HCT116 (cell line): ENCODE results near the gene MYOG. TPM values are rescaled to one million over a fixed set of nuclear protein-coding genes. Genes with fewer than 3 reads are reported as not detected.

ENCODE experiments used
- ATAC-seq: fragments of 200-7000 bp; cut with Tn5 transposase; 2 replicates; pipeline ENCODE4 v1.9.1; 2020; ENCODE audit warnings: mild to moderate bottlenecking, moderate library complexity
- BruUV-seq: library from RNA; stranded (reverse); fragments of 400-500 nt; replicated peaks from 2 replicates; lab custom pipeline; 2021; lab: Mats Ljungman, UMichigan
- CTCF ChIA-PET: fragments of 300-600 bp; sonication (Branson Sonifier 250); formaldehyde crosslinking; loops from one replicate; lab custom pipeline; 2021; ENCODE audit warnings: antibody characterized with exemption; lab: Charles Lee
- POLR2A ChIA-PET: fragments of 300-600, 350-600 bp; sonication (Branson Sonifier 250); formaldehyde crosslinking; loops from one replicate; lab custom pipeline; 2021; ENCODE audit warnings: antibody characterized with exemption; lab: Charles Lee
- RAD21 ChIA-PET, 2 experiments: fragments of 300-600 bp; sonication (Branson Sonifier 250); formaldehyde crosslinking; loops; one replicate each; lab custom pipeline; 2023; ENCODE audit warnings: low total read pairs in 2 of 2; ENCODE audit not compliant: uncharacterized antibody in 2 of 2, unreplicated experiment in 2 of 2, low non-redundant PET in 1 of 2; lab: Charles Lee
- DNase-seq: peaks from one replicate; pipeline ENCODE4 v3.0.0-alpha.2; 2010; ENCODE audit warnings: low read depth, low spot score
- H2AFZ ChIP-seq: fragments of 200-600 bp; shearing (Covaris generic), sonication (generic); 2 replicates; pipeline ENCODE4 v1.6.1; 2017; ENCODE audit warnings: low read depth, mixed run types, mixed read lengths, antibody characterized with exemption, low read length; ENCODE audit not compliant: poor library complexity, severe bottlenecking
- H3K27ac ChIP-seq: 2 replicates; pipeline ENCODE4 v1.5.1; 2012; ENCODE audit warnings: low read depth, low read length
- H3K27me3 ChIP-seq: fragments of 200-600 bp; sonication (generic); 2 replicates; pipeline ENCODE4 v1.6.1; 2016; ENCODE audit warnings: mixed run types, low read length, mixed read lengths; ENCODE audit not compliant: insufficient read depth
- H3K36me3 ChIP-seq, 2 experiments: fragments of 200-500 bp in 1 of 2; fragments of 200-600 bp in 1 of 2; sonication (Bioruptor generic) in 1 of 2; sonication (generic) in 1 of 2; 2 replicates each; pipeline versions ENCODE4 v1.5.1 to v1.6.1; 2014 to 2016; ENCODE audit warnings: low read length in 2 of 2, inconsistent platforms in 1 of 2, mixed read lengths in 1 of 2, mixed run types in 1 of 2; ENCODE audit not compliant: insufficient read depth in 2 of 2, control insufficient read depth in 1 of 2
- H3K4me1 ChIP-seq, 2 experiments: fragments of 200-600 bp in 1 of 2; sonication (generic) in 1 of 2; 2 replicates each; pipeline versions ENCODE4 v1.5.1 to v1.6.1; 2012 to 2017; ENCODE audit warnings: low read length in 2 of 2, inconsistent platforms in 1 of 2, mild to moderate bottlenecking in 1 of 2, mixed read lengths in 1 of 2, mixed run types in 1 of 2, moderate library complexity in 1 of 2; ENCODE audit not compliant: insufficient read depth in 2 of 2, control insufficient read depth in 1 of 2
- H3K4me2 ChIP-seq: fragments of 200-600 bp; sonication (generic); 2 replicates; pipeline ENCODE4 v1.6.1; 2017; ENCODE audit warnings: mixed run types, low read length, mixed read lengths
- H3K4me3 ChIP-seq, 2 experiments: fragments of 200-600 bp in 1 of 2; sonication (generic) in 1 of 2; replicated peaks in 1 of 2; 2 replicates each; pipeline ENCODE4 v1.5.1; 2011 to 2016; ENCODE audit warnings: low read length in 2 of 2, control low read depth in 1 of 2, low read depth in 1 of 2, mild to moderate bottlenecking in 1 of 2, mixed read lengths in 1 of 2, mixed run types in 1 of 2
- H3K79me2 ChIP-seq: fragments of 200-600 bp; sonication (generic); 2 replicates; pipeline ENCODE4 v1.6.1; 2017; ENCODE audit warnings: mild to moderate bottlenecking, mixed run types, low read length, moderate library complexity, mixed read lengths; ENCODE audit not compliant: insufficient read depth
- H3K9ac ChIP-seq: fragments of 200-600 bp; sonication (generic); 2 replicates; pipeline ENCODE4 v1.6.1; 2016; ENCODE audit warnings: low read length, mixed read lengths
- H3K9me2 ChIP-seq: fragments of 200-600 bp; sonication (generic), shearing (Covaris generic); 2 replicates; pipeline ENCODE4 v1.6.1; 2017; ENCODE audit warnings: mixed run types, mild to moderate bottlenecking, moderate library complexity; ENCODE audit not compliant: insufficient read depth
- H3K9me3 ChIP-seq, 2 experiments: fragments of 200-500 bp in 1 of 2; fragments of 200-600 bp in 1 of 2; sonication (Bioruptor generic) in 1 of 2; sonication (generic) in 1 of 2; 2 replicates each; pipeline ENCODE4 v1.6.1; 2014 to 2017; ENCODE audit warnings: low read length in 2 of 2, mixed read lengths in 2 of 2, inconsistent platforms in 1 of 2, low read depth in 1 of 2, mild to moderate bottlenecking in 1 of 2, mixed run types in 1 of 2, moderate library complexity in 1 of 2; ENCODE audit not compliant: control insufficient read depth in 1 of 2, insufficient read depth in 1 of 2
- H4K20me1 ChIP-seq: fragments of 200-600 bp; sonication (generic), shearing (Covaris generic); 2 replicates; pipeline ENCODE4 v1.6.1; 2017; ENCODE audit warnings: mixed run types, mild to moderate bottlenecking, moderate library complexity; ENCODE audit not compliant: insufficient read depth
- ATF3 ChIP-seq: IDR thresholded peaks from 2 replicates; pipeline ENCODE4 v1.6.1; 2012
- CEBPB ChIP-seq: IDR thresholded peaks from 2 replicates; pipeline ENCODE4 v1.6.1; 2012; ENCODE audit warnings: low read depth
- EGR1 ChIP-seq: IDR thresholded peaks from 2 replicates; pipeline ENCODE4 v1.6.1; 2012; ENCODE audit warnings: low read depth
- FOSL1 ChIP-seq: IDR thresholded peaks from 2 replicates; pipeline ENCODE4 v1.6.1; 2012; ENCODE audit warnings: low read depth
- JUND ChIP-seq: IDR thresholded peaks from 2 replicates; pipeline ENCODE4 v1.6.1; 2012
- POLR2AphosphoS5 ChIP-seq: IDR thresholded peaks from 2 replicates; pipeline ENCODE4 v1.6.1; 2011; ENCODE audit warnings: mild to moderate bottlenecking, low read depth, low read length, moderate library complexity
- RAD21 ChIP-seq: IDR thresholded peaks from 2 replicates; pipeline ENCODE4 v1.6.1; 2012; ENCODE audit warnings: low read depth, mild to moderate bottlenecking
- TCF7L2 ChIP-seq: IDR thresholded peaks from 2 replicates; pipeline ENCODE4 v1.7.0; 2011; ENCODE audit warnings: borderline replicate concordance, inconsistent platforms; ENCODE audit not compliant: insufficient read depth, insufficient read length; ENCODE audit errors: extremely low read depth
- YY1 ChIP-seq: IDR thresholded peaks from 2 replicates; pipeline ENCODE4 v1.6.1; 2011; ENCODE audit warnings: low read length, low read depth, moderate library complexity, mild to moderate bottlenecking; ENCODE audit not compliant: insufficient replicate concordance; ENCODE audit errors: extremely low read depth
- ZFX ChIP-seq: fragments of 450-650 bp; IDR thresholded peaks from 2 replicates; pipeline ENCODE4 v1.6.1; 2017
- intact Hi-C: fragments of 100-400 bp; cut with micrococcal nuclease; formaldehyde crosslinking; loops from 2 replicates; pipeline ENCODE4 v1.10.0; 2022
- total RNA-seq: library from RNA; stranded (reverse); gene quantifications from one replicate; pipeline ENCODE4 v1.2.1, GENCODE V29; 2021; ENCODE audit not compliant: unreplicated experiment

Gene MYOG
- total RNA-seq, 1 experiment from 2014 or later, result not detected

DNA sequence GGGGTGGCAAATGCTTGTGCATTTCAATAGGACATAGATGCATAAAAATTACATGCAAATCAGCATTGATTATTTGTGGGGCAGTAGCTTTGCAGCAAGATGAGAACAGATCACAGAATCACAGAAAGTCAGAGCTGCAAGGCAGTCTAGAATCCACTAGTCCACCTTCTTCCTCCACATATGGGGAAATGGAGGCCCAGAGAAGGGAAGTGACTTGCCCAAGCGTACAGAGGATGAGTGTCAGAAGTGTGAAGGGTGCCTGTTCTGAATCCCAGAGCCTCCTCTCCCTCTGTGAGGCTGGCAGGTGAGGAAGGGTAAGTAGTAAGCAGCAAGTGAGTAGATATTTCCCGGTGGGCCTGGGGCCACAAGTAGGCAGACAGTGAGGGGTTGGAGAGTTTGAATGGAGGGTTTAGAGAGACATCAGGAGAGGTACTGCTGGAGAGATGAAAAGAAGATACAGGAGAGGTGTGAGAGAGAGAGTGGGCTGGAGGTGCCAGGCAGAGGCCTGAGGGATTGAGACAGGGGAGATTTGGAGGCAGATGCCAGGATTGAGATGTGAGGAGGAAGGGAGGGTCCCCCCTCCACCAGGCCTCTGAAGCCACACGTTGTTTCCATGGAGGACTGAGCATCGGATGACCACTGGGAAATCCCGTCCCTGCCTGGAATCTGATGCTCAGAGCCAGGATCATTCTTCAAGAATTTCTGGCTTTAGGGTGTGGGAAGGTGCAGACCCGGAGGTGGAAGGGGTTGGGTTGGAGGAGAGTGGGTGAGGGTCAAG, 4.8 kb upstream of the MYOG start:
- H3K4me2 ChIP-seq, result no peak overlapping the region
- ChIA-PET POLR2A (no interaction called here), CTCF (no interaction called here), RAD21 (no interaction called here)
- no peak for ATAC-seq
- H3K79me2 ChIP-seq, result no peaks in the 10 kb centered on the region
- peaks cover 12 to 13% of the 10 kb centered on the region in 2 experiments; a peak in 3 of 4 replicates for H3K9me3 ChIP-seq
- no TSS peak for BruUV-seq
- H3K27ac ChIP-seq, result no peak overlapping the region
- H3K9me2 ChIP-seq, result no peaks in the 10 kb centered on the region
- no peak for DNase-seq
- no peaks in the 10 kb centered on the region for H3K27me3 ChIP-seq
- no peak overlapping the region for H2AFZ ChIP-seq
- TF ChIP-seq EGR1 (no peak), CEBPB (no peak), TCF7L2 (no peak), FOSL1 (no peak), RAD21 (no peak)
- H3K9ac ChIP-seq, result no peak overlapping the region
- no peaks in the 10 kb centered on the region for H3K36me3 ChIP-seq
- no peak overlapping the region for H3K4me3 ChIP-seq
- H4K20me1 ChIP-seq, result no peaks in the 10 kb centered on the region
- intact Hi-C loops, result no loop called here
- H3K4me1 ChIP-seq, result peaks cover 0 to 6% of the 10 kb centered on the region in 2 experiments; a peak in 1 of 4 replicates

GRCh38 chr1:203089651-203090045, 3.8 kb upstream of the MYOG start:
- no peaks in the 10 kb centered on the region for H3K9me2 ChIP-seq
- H3K9ac ChIP-seq, result no peak overlapping the region
- H3K27me3 ChIP-seq, result no peaks in the 10 kb centered on the region
- TF ChIP-seq JUND (no peak), POLR2AphosphoS5 (no peak), ATF3 (no peak), ZFX (no peak), YY1 (no peak)
- H3K36me3 ChIP-seq, result no peaks in the 10 kb centered on the region
- peaks cover 0 to 6% of the 10 kb centered on the region in 2 experiments; a peak in 1 of 4 replicates for H3K4me1 ChIP-seq
- RAD21 ChIA-PET, result interaction anchor here in 1 of 2 experiments (0.7 kb wide), 1 partner anchor 191 kb away, joined by 3 read pairs; no protein-coding TSS in a partner anchor
- POLR2A ChIA-PET, result no interaction called here
- H2AFZ ChIP-seq, result no peak overlapping the region
- H3K4me2 ChIP-seq, result no peak overlapping the region
- H4K20me1 ChIP-seq, result no peaks in the 10 kb centered on the region
- BruUV-seq, result no TSS peak
- no peaks in the 10 kb centered on the region for H3K79me2 ChIP-seq
- no peak overlapping the region for H3K27ac ChIP-seq
- no peak for DNase-seq
- CTCF ChIA-PET, result no interaction called here
- no peak overlapping the region for H3K4me3 ChIP-seq
- no peak for ATAC-seq
- H3K9me3 ChIP-seq, result peaks cover 4 to 7% of the 10 kb centered on the region in 2 experiments; a peak in 3 of 4 replicates
- intact Hi-C loops, result no loop called here
